HG03439 (cell line): Measurements from ENCODE around the gene ZBTB16.

Source experiments
- ATAC-seq: cut with Tn5 transposase; IDR thresholded peaks from one replicate; pipeline ENCODE4 v1.9.1; 2021; ENCODE audit warnings: mild to moderate bottlenecking, moderate library complexity; ENCODE audit not compliant: unreplicated experiment

ZBTB16 gene

DNA sequence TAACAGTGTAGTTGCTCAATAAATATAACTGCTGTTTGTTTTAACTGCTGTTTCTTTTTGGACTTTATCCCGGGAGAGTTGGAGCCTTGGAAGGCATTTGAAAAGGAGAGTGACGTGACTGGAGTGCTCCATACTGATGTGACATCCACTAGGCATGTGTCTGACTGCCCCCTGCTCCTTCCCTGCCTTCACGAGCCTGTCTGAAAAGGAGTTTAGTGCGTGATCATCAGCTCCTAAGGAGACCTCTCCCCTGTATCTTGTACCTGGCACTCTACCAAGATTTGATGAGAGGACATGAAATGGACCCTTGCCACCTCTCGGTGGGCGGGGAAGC, 22.9 kb downstream of the ZBTB16 start:
- ATAC-seq = no peak

DNA sequence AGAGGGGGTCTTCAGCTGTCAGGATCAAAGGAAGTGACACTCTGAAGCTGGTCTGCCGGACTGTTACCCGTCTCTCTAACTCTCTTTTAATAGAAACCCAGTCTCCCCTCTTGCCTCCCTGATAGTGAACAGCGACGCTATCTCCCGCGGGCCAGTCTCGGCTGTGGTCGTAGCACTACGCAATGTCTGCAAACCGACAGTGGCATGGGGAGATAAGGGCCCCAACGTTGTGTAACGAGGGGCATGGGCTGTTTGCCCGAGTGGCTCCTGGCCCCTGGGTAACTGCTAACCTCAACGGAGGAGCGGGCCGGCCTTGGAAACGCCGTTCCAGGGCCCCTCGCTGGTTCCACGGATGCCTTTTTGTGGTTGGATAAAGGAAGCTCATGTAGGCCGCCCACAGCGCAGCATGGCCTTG, 23.3 kb downstream of the ZBTB16 start:
- no peak for ATAC-seq

DNA sequence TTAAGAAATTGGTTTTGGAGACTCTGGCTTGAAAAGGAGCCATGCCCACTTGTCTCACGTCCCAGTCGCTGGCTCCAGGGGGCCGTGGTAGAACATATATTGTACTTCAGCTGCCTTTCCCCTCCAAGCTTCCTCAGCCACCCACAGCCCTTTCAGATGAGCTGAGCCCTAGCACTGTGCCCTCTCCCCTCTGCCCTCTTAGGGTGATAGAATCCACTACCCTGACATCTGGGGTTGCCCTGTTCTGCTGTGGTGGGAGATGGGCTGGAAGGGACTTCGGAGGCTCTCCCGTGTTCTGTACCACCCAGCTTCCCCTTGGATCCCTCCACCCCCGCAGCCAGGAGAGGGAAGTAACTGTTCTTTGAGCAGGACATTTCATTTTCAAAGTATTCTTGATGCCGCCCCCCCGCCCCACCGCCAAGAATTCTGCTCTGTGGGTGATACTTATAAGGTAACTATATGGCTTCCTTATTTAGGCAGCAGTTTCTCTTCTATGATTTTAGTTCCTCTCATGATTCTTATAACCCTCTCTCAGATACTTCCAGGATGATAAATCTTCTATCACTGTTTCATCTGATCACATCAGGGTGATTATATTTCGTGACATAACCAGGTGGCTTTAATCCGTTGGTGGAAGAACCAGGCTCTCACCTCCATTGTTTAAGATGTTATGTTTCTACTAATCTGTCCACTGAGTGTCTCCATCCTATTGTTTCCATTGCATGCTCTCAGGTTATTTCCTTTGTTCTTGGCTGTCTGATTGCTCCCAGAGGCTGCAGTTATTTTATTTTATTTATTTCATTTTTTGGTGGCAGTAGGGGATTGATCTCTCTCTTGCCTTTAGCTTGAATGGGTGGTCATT, 24.1 kb downstream of the ZBTB16 start:
- ATAC-seq = no peak

DNA sequence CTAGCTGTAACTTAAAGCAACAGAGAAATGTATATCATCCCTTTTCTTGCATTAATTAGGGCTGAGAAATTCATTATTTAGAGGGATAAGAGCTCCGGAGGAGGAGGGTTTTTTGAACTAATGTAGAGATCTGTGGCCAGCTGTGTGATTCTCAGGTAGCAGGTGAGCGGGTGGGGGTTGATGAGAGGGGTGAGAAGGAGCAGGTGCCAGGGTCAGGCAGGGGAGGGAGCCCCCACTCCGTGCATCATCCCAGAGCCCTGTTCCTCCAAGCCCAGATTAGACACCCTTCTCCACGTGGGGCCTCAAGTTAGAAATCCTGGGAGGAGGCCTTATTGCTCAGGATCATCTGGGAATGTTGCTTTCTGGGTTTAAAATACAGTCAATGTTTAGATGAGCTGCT, 24.9 kb downstream of the ZBTB16 start:
- no peak for ATAC-seq

DNA sequence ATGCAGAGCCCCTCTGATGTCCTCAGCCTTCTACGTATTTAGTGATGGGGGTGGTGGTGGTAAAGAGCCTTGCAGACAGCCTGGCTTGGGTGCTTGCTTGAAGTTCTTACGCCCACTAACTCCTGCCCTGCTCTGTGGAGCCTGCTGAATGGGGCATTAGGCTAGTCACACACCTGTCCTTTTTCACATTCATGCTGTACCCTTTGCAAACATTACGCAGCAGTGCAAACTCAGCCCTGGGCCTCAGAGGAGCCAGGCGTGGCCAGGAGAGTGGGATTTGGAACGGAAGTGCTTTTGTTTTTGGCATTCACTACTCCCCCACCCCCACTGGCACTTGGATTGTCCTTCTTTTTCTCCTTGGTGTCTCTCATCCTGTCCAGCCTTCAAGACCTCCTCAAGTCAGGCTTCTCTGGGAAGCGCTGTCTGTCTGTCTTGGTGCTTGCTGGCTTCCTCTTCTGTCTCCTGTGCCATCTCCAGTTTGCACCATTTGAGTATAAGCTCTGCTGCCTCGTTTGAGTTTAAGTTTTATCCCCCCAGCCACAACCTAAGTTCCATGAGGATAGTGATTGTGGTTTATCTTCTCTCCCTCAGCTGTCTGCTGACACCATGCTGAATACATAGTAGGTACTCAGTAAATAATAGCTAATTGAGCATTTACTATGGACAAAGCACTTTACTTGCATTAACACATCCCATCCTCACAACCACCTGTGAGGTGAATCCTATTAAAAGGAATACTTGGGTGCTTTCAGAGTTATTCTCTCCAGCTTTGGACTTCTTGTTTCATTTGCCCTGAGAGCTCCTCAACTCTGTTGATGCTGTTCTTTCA, 26.7 kb downstream of the ZBTB16 start:
- no peak for ATAC-seq

DNA sequence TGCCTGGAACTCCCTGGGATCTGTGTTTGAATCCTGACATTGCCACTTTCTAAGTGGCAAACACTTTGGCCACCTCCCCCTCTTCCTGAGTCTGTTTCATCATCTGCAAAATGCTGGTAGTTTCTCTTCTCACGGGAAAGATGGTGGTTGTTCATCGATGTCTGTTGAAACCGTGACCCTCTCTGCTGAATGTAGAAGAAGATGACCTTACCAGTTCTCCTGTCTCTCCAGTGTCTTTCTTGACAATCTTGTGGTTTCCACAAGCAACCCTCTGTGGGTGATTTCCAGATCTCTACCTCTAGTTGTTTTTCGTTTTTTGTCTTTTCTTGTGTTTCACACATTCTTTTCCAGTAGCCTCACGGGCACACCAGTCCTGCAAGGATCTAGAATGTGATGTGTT, 27.5 kb downstream of the ZBTB16 start:
- no peak for ATAC-seq

DNA sequence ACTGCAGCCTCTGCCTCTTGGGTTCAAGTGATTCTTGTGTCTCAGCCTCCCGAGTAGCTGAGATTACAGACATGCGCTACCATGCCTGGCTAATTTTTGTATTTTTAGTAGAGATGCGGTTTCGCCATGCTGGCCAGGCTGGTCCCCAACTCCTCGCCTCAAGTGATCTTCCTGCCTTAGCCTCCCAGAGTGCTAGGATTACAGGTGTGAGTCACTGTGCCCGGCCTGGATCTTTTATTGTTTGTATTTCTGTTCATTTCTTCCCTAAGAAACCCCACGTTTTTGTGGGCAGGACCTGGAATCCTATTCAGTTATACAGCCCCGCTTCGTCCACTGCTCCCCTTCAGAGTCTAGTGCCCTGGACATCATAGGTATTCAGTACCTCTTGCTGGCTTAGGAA, 28.7 kb downstream of the ZBTB16 start:
- no peak for ATAC-seq

DNA sequence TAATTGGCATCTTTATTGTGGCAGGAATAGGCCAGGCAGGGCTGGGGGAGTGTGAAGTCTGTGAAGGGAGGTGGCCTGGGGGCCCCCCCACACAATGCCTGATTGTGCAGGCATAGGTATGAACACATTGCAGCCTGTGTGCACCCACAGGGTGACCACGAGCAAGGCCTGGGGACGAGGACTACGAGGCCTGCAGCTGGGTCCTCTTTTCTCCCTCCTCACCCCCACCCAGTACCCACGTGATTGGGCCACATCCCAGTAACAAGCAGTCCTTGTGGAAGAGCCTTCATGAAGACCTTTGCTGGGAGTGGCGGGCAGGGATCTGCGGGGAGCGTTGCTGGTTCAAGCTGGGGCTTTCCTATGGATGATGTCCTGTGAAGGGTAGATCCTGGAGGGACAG, 29.3 kb downstream of the ZBTB16 start:
- ATAC-seq = no peak

DNA sequence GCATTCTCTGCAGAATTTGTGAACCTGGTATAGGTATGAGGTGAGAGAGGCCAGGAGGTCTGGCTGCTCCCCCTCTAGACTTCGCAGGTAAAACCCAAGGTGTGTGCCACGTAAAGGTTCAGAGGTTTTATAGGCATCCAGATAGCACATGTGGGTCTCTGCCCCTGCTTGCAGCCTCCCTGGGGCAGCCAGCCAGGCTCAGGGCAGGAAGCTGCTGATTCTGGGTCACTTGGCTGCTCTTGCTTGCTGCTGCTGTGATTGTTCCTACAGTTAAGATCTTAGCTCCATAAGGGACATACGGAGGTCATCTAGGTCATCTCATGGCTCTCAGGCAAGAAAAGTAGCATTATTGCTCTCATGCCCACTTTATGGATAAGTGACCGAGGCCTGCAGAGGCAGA, 30.2 kb downstream of the ZBTB16 start:
- ATAC-seq = no peak

DNA sequence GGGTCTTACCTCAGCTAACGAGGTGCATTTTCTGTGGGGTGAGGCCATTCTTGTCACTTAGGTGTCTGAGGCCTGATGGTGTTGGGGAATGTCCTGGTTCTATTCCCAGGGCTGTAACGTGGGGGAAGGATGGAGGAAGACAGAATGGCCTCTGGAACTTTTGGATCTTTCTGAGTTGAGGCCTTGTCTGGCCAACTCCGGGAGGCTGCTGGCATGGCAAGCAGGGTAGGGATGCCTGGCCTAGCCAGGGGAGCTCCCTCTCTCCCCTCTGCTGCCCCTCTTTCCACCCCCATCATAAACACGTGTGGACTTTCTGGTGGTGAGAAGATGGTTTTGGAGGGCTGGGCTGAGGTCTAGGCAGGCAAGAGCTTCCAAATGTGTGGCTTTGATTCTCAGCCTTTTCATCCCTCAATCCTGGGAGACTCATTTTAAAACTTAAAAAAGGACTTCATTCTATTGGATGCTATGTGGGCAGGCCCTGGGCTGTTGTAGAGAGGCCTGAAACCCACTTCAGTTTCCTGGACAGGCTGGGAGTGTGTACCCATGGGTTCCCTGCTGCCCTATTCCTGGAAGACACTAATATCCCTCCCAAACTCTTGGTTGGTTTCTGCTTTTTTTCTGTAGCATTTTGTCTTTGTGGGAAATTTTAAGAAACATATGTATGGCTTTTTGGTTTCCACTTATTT, 30.9 kb downstream of the ZBTB16 start:
- no peak for ATAC-seq

DNA sequence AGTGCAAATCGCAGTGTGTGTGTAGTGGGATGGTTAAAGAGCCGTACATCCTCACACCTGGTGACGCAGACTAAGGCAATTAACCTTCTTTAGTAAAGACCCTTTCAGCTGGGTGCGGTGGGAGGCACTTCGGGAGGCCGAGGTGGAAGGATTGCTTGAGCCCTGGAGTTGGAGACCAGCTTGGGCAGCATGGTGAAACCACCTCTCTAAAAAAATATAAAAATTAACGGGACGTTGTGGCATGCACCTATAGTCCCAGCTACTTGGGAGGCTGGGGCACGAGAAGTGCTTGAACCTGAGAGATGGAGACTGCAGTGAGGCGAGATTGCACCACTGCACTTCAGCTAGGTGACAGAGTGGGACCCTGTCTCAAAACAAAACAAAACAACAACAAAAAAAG, 31.5 kb downstream of the ZBTB16 start:
- ATAC-seq = no peak

DNA sequence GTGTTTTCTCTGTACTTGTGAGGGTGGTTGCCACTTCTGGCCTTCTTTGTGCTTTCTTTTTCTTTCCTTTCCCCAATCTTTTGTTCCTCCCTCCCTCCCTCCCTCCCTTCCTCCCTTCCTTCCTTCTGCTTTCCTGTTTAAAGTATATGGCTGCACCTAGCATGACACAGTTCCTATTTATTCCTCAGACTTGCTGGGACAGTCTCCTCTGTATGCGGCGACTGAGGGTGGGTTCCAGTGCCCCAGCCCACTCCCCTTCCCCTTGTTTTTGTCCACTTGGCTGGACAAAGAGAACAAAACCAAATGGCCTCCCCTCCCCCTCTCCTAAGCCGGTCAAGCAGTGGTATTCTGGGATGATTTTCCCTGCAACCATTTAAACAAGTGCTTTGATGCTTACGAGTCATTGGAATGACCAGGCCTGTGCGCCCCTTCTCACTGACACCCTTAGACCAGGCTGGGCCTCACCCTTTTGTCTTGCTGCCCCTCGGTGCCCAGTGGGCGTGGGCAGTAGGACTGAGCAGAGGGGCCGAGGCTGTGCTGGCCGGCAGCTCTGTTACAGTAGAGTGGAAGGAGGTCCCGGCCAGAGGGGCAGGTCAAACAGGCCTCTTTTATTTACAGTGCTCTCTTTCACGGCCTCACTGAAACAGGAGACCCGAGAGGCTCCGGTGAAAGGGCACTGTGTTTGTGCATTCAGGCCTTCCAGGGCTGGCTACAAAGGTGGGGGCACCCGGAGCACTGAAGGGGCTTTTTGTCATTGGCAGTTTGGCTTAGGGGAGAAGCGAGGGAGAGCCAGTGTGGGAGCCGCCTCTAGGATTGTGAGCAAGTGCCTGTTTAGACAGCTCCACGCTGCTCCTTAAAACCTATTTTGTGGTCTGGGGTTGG, 32.2 kb downstream of the ZBTB16 start:
- ATAC-seq = no peak

DNA sequence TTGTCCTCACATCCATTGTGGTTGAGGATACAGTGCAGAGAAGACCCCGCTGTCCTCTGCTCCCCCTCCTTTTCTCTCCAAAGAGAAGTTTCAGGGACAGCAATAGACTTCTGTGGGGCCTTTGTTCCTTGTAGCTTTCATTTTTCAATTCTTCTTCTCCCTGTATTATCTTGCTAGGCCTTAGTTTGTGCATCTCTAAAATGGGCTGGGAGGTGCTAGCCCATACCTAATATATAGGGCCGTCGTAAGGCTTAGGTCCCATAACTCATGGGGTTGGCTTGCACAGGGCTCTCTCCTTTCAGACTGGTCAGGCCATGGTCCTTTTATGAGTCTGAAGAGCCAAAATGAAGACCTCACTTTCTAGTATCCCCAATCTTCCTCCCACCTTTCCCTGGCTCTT, 33.0 kb downstream of the ZBTB16 start:
- no peak for ATAC-seq

DNA sequence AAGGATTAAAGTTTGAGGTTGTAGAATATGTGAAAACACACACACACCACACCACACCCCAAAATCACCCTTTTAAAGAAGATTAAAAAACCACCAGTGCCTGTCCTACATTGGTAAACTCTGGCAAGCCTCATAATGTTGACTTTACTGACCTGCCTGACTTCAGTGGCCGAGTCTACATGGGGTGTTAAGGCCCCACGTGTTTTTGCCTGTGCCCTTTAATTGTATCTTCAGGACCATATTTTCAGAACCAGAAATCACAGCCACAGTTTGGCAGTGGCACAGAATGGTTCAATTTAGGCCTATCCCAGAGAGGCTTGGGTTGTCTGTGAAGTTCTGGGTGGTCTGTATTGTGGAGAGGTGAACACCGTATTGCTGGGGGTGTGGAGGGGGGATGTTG, 33.4 kb downstream of the ZBTB16 start:
- no peak for ATAC-seq

DNA sequence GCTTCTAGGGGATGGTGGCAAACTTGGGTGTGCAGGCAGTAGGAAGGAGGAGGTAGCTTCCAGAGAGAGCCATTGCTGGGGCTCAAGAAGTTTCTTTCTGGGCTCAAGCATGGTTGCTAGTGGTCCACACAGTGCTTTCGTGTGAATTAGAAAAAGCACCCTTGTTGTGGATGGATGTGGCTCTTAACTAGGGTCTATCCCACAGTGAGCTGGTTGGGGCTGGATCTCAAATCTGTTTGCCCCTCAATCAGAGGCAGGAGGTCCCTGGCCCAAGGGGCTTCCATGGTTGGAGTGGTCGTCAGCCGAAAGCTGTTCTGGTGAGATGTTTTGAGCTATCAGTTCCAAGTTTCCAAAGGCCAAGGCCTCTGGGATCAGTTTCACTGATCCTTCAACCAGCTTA, 35.0 kb downstream of the ZBTB16 start:
- ATAC-seq = no peak

DNA sequence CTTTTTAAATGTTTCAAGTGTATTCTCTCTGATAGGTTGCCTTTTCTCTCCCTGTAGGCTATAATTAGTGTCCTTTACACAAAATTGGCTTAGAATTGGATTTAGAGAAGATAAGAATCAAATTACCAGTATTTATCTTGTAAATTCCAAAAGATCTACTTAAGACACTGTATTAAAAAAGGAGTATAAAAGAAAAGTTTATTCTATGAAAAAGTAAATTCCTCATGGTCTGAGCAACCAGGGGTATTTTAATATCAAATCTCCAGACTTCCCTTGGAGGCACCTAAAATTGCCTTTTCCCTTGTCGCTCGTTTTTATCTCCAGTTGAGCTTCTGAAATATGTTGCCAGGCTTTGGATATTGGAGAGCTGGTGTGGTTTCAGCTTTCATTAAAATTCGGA, 36.4 kb downstream of the ZBTB16 start:
- ATAC-seq = no peak

DNA sequence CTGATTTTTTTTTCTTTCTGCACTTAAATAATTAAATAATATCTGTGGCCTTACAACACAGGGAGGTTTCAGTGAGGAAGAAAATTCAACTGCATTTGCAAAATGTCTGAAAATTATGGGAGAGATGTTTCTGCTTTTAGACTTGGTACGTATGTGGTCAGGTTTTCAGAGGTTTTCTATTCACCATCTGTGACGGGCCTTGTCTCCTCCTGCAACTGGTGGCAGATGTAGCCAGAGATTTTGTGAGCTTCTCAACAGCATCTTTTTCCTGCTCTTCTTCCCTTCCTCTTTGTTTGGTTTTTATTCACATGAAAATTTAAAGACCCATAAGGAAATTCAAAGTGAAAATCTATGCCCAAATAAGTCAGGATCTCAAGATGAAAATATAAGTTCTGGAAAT, 38.3 kb downstream of the ZBTB16 start:
- ATAC-seq = no peak

DNA sequence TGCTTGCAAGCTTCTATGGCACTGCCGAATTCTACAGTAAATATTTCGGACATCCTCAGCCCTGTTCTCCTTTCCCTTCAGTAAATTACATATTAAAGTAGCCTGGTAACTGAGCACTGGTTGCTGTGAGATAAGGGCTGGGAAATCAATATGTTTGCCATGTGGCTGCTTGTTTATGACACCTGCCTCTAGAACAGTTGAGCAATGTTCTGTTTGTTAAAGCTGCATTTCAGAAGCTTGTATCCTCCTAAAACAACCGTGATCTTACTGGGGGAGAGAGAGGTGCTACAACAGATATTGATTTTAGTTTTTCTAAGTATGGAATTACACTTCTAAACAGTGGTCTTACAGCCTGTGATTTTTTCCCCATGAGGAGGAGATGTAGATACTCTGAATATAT, 39.4 kb downstream of the ZBTB16 start:
- no peak for ATAC-seq

DNA sequence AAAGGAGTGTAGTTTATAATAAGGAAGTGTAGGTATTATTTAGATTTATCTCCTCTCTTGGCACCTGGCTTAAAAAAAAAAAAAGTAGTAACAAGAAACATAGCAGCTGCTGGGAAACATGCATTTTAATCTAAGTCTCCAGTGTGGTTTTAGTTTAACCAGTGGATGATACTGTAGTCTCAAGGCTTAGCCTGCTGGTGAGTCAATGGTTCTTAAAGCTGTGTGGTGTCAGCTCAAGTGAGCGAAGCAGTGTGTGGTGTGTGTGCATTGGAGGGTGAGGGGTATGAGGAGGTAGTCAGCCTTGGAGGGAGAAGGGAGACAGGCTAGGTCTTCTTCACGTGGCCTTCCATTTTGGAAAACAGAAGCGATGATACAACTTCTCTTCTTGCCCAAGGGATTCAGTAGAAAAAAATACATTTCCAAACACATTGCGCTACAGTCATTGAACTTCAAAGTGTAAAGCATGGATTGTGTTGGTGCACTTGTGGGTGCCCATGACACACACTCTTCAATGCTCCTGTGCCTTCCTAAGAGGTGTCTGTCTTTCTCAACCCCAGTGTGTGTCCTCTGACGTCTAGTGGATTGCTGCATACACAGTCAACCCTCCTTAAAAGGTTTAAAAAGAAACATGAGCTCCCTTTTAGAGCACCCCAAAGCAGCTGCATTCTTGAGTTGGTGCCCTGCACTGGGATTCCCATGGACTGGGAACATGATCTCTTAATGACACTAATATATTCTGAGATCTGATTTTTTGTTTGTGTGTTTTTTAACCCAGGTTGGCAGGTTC, 40.1 kb downstream of the ZBTB16 start:
- ATAC-seq = no peak
